ENCODE results near the gene CAPN10. TPM values are rescaled to one million over a fixed set of nuclear protein-coding genes. Genes with fewer than 3 reads are reported as not detected.
"Not testable (repeated sequence)": the region's sequence is repeated elsewhere in the genome, so short reads cannot be mapped to it uniquely, and the experiment has no call there.

The CAPN10 gene
- total RNA-seq, 1 donor from 2014 or later: 51.8 TPM

DNA sequence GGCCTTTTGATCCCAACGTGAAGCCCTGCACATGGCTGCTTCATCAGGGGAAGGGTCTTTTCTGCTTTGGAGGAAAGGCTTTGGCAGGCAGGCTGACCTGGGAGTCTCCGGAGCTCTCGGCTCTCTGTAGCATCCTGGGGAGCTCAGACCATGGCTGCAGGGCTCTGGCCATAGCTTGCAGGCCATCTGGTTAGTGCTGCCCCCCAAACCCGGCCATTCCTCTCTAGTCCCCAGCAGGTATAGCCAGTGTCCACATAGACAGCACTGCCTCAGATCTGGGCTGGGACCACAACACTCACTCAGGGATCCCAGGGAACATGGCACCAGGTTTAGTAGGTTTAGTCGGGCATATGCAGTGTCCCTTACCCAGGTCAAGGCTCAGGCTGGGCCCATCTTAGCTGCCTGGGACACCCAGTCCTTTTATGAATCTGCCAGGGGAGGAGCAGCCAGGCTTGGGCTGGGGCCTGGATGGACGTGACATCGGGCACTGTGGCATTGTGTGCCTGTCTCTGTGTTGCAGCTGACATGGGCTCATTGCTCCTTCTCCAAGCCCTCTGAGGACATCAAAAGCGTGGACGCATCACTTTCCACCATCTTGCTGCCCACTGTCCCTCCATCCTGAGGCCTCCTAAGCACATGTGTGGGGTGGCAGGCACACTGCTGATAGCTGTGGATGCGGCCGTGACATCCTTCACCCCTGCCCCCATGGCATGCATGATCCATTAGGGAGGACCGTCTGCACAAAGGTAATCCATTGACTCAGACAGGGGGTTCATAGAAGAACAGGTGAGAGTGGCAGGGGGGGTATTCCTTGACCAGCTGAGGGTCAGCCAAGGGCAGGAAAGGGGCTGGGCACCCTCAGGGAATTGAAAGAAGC, 19.6 kb downstream of the CAPN10 start:
- no peak for DNase-seq (ENCODE audit: missing footprints)
- ATAC-seq: no peak
- intact Hi-C loops (cut with DNase I): no loop called here

DNA sequence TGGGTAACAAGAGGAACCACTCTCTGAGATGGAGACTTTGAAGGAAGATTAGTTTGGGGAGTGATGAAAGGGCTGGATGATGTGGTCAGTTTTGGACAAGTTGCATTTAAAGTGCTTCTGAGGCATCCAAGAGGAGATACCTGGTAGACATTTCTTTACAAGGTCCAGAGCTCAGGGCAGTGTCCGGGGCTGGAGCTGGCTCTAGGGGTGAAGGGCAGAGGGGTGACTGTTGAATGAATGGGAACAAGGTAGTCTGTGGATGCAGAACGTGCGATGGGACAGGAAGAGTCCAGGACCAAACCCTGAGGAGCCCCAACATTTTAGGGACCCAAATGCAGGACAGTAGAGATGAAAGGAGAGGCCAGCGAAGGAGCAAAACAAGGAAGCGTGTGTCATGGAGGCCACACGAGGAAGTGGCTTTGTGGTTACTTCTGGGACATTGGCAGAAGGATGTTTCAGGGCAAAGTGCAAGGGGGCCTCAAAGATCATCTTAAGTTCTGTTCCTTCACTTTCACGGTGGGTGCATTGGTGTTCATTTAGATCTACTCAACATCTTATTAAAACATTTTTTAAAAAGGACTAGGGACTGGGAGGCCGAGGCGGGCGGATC, 25.2 kb downstream of the CAPN10 start:
- no peak for ATAC-seq

DNA sequence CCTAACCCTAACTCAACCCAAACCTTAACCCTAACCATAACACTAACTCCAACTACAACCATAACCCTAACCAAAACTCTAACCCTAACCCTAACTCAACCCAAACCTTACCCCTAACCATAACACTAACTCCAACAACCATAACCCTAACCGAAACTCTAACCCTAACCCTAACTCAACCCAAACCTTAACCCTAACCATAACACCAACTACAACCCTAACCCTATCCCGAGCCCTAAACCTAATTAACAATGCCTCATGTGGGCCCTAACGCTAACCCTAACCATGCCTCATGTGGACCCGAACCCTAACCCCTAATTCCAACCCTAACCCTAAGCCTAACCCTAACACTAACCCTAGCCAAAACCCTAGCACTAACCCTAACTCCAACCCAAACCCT, 27.2 kb downstream of the CAPN10 start:
- intact Hi-C loops (cut with DNase I): no loop called here
- DNase-seq (ENCODE audit: missing footprints) (no peak), ATAC-seq (no peak)

More for the DNA sequence above, 25.2 kb downstream of the CAPN10 start:
- peak; percentile 30 for DNase-seq (ENCODE audit: missing footprints)
- intact Hi-C loops (cut with DNase I): no loop called here

DNA sequence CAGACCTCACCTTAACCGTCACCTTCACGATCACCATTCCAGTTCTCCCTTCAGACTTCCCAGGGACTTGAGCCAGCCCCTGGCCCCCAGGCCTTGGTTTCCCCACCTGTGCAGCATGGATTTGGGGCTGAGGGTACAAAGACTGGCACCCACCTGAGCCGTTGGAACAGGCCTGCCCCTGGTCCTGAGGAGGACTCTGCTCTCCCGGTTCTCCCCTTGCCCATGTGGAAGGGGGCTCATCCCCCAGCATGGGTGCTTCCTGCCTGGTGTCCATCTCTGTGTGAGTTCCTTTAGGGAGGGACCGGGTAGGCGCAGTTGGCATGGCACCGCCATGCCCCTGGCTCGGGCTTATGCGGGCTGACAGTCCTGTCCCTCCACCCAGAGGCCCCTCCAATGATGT, 27.9 kb downstream of the CAPN10 start:
- intact Hi-C loops (cut with DNase I): no loop called here
- no peak for ATAC-seq
- DNase-seq (ENCODE audit: missing footprints): peak; percentile 17

DNA sequence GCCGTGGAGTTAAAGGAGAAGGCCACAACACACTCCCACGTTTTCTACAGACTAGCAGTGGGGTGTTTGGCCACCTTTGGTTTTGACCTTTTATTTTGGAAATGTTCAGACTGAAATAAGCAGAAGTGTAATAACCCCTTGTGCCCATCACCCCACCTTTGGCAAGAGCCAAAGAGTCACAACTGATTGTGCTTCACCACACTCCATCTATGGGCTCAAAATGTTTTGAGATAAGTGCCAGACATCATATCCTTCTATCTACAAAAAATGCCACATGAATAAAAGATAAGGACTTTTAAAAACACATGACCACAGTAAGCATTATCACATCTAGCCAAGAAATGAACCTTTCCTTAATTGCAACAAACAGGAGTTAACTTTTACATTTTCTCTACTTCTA, 28.9 kb downstream of the CAPN10 start:
- ATAC-seq (no peak), DNase-seq (ENCODE audit: missing footprints) (no peak)
- intact Hi-C loops (cut with DNase I): no loop called here

DNA sequence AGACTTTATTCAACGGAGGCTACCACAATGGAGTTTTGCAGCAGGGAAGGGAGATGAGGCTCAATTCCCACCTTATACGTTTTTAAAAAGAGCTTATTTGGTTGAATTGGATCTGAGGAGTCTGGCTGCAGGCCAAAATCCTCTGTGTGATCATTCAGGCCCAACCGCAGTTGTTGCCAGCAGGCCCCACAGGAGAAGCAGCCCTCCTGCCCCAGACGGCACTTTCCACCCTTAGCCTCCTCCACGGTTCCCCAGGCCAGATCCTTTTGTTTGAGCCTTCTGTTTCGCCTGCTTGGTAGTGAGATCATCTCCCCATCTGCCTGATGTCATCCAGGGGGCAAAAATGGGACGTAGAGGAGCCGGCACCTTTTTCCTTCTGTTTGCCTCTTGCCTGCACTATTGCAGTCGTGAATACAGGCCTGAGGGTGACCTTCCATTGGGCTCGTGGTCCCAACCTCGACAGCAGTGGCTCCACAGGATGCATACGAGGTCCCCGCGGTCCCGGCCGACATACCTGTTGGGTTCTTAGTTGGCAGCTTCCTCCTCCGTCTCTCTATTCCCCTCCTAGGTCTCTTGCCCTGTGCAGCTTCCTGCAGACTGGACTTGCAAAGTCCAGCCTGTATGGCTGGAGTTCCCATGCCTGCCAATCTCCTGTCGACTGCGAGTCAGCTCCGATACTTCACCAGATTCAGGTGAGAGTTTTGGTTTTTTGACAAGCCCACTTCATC, 29.4 kb downstream of the CAPN10 start:
- no peak for ATAC-seq
- intact Hi-C loops (cut with DNase I): no loop called here
- DNase-seq (ENCODE audit: missing footprints): peak; percentile 34

DNA sequence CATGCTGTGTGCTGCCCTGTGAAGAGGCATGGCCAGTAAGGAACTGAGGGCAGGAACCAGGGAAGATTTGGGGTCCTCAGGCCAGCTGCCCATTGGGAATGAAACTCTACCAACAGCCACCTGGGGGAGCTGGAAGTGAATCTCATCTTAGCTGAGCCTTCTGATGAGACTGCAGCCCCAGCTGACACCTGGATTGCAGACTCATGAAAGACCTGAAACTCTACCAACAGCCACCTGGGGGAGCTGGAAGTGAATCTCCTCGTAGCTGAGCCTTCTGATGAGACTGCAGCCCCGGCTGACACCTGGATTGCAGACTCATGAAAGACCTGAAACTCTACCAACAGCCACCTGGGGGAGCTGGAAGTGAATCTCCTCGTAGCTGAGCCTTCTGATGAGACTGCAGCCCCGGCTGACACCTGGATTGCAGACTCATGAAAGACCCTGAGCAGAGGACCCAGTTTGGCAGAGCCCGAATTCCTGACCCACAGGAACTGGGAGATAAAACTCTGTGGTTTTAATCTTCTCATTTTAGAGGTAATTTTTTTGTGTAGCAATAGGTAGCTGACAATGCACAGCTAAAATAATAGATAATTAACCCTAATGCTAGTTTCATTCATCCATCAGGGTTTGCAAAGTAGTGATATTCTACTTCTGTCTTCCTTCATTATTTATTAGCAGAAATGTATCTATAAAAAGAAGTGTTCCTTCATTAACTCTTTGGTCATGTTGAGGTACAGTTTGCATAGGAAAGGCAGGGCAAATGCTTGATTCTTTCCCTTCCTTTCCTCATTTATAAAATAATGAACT, 30.5 kb downstream of the CAPN10 start:
- DNase-seq (ENCODE audit: missing footprints): peak; percentile 4
- intact Hi-C loops (cut with DNase I); ATAC-seq: not testable (repeated sequence)

DNA sequence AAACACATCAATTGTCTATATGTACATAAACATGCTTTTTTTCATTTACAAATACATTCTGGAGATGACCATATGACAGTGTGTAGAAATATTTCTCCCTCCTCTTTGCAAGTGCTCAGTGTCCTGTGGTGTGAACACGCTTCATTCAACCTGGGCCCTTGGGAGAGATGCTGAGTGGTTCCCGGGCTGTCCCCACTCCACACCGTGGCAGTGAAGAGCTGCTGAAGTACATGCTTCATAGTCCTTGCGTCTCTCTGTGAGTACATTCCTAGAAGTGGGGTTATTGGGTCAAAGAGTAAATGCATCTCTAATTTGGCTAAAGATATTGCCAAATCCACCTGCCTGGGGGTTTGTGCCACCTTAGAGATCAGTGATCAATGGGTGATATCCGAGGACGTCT, 32.2 kb downstream of the CAPN10 start:
- DNase-seq (ENCODE audit: missing footprints): peak; percentile 13
- intact Hi-C loops (cut with DNase I): no loop called here

DNA sequence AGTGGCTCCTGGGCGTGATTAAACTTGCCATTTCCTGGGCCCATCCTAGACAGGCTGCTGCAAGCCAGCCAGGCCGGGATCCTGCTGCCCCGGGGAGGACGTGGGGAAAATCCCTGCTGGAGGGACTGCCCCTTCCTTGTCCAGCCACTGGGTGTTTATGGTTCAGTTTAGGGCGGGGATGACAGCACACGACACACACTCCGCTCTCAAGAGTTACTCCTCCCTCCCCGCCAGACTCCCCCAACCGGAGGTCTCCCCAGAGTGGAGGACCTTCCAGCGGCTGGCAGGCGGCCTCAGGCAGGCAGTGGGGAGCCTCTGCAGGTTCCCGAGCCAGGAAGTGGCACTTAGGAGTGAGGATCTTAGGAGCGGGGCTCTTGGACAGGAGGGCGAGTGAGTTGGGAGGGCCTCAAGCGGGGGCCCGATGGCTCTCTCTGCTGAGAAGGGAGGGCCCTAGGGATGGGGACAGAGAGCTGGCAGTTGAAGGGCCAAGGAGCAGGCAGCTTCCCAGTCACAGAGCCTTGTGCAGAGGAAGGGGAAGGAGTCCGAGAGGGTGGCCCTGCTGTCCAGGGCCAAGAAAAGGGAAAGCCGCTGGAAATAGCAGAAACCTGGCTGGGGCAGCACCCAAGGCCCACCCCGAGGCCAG, 33.1 kb downstream of the CAPN10 start:
- intact Hi-C loops (cut with DNase I): no loop called here
- no peak for ATAC-seq
- peak; percentile 44 for DNase-seq (ENCODE audit: missing footprints)

More for the DNA sequence above, 32.2 kb downstream of the CAPN10 start:
- no peak for ATAC-seq

DNA sequence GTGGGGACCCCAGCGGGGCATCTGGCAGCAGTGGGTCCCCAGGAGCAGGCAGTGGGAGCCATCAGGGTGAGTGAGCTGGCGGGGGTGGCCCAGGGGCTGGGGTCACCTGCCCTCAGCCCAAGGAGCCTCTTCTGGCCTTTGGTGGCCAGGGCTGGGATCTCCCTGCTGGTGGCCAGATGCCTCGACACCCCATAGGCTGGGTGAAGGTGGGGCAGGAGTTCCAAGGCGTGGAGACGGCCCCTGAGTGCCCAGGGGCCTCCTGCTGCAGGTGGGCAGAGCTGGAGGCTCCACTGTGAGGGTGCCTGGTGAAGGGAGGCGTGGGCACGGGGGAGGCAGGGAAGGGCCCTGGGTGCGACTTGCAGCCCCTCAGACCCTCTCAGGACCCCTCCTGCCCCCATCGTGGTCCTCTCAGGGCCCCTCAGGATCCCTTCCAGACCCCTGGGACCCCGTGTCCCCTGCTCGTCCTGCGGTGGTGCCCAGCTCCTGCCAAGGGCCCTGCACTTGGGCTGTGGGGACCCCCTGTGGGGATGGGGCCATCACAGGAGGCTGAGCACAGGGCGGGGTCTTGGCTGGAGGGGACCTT, 33.7 kb downstream of the CAPN10 start:
- DNase-seq (ENCODE audit: missing footprints) (peak; percentile 44), ATAC-seq (no peak)
- intact Hi-C loops (cut with DNase I): no loop called here

DNA sequence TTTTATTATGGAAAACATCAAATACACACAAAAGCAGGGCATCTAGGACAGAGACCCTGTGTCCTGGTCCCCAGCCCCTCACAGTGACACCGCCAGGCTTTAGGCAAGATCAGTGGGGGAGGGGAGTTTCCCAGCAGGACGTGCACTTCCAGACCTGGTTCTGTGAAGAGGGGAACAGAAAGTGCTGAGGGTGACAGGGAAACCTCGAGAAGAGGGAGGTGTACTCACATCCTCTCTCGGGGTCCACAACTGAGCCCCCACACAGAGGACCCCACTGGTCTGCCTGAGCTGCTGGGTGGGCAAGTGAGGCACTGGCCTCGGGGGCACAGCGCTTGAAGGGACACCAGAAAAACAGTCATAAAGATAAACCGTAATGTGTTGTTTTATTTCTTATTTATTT, 34.3 kb downstream of the CAPN10 start:
- intact Hi-C loops (cut with DNase I): no loop called here
- DNase-seq (ENCODE audit: missing footprints) (peak; percentile 5), ATAC-seq (no peak)

DNA sequence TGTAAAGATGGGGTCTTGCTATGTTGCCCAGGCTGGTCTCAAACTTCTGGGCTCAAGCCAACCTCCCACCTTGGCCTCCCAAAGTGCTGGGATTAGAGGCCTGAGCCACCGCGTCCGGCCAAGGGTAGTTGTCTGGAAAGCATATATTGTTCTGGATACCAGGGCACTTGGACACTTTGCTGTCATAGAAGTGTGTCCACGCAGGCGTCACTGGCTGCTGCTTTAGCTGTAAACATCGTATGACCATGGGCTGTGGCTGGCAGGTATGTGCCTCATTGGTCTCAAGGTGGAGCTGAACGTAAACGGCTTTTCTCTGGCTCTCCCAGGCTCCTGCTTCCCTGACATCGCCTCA, 35.5 kb downstream of the CAPN10 start:
- intact Hi-C loops (cut with DNase I): no loop called here
- DNase-seq (ENCODE audit: missing footprints): peak; percentile 28
- ATAC-seq: no peak

DNA sequence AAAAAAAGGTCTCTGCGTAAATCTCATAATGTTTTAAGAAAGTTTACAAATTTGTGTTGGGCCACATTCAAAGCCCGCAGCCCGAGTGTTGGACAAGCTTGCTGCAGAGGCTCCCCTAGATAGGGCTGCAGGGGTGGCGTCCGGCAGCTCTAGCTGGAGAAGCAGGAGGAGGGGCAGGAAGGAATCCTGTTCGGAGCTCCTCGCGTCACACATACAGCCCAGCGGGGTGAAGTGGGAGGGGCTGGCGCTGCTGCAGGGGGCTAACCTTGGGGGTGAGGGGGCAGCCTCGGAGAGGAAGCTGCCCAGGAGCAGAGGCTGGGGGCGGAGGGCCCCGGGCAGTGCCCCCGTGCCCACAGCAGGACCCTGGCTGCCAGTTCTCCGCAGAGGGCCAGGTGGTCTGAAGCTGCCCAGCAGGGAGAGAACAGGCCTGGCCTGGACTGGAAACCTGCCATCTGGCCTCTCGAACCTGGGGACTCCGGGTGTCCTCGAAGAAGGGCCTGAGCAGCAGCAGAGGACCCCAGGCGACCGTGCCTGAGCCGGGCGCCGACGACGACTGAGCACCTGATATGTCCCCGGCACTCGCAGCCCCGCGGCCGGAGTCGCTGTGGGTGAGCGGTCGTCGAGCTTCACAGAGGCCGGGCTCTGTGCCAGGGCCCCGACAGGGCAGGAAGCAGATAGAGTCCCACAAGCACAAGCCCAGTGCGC, 36.1 kb downstream of the CAPN10 start:
- intact Hi-C loops (cut with DNase I): no loop called here
- DNase-seq (ENCODE audit: missing footprints) (peak; percentile 66), ATAC-seq (no peak)

DNA sequence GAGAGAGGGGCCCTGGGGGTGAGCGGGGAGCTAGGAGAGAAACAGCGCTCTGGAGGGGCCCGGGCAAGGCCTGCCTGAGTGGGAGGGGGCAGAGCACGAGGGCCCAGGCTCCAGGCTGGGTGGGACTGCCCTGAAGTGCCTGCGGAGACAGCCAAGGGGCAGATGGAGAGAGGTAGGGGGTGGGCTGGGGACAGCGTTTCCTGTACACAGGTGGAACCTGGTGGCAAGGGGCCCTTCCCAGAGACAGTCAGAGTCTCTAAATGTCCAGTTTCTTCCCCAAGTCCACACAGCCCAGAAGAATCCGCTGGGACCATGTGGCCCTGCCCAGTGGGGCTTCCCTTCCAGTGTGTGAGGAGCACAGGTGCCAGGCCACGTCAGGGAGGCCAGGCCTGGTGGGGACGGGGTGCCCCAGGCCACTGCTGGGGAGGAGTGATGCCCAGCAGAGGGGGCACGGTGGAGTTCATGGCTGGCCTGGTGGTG, 37.0 kb downstream of the CAPN10 start:
- intact Hi-C loops (cut with DNase I): no loop called here
- no peak for ATAC-seq
- peak; percentile 45 for DNase-seq (ENCODE audit: missing footprints)

DNA sequence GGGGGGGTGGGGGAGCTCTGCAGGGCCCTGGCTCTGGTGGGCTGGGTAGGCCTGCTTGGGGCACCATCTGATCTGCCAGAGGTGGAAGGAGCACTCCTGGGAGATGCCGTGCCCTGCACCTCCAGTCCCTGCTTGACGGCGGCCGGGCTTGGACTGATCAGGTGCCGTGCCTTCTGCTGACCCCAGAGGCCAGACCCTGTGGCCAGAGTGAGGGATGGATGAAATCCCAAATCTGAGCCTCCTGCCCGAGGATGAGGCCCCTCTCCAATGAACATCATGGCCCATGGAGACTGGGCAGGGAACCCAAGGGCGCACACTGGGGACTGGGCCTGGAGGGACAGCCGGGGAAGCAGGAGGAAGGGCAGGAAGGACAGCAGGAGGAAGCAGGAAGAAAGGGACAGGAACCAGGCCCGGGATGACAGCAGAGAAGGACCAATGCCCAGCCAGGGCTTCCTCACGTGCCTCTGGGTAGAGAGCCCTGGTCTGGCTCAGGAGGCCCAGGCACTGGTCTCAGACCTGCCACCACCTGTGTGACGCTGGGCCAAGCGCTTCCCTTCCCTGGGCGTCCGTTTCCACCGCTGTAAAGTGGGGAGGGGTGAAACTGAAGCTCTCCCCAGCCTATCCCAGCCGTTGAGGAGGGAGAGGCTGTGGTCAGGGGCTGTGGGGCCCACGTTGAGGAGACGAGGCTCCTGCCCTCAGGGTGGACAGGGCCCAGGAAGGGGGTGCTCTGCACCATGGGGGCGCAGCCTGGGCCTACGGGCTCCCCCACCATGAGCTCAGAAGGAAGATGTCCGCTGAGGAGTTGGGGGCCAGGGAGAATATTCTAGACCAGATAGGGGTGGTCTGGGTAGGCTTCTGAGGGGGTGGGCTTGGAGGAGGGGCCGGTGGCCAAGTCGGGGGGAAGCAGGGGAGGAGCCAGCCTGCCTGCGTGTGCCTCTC, 37.7 kb downstream of the CAPN10 start:
- DNase-seq (ENCODE audit: missing footprints) (peak; percentile 53), ATAC-seq (no peak)
- intact Hi-C loops (cut with DNase I): no loop called here

DNA sequence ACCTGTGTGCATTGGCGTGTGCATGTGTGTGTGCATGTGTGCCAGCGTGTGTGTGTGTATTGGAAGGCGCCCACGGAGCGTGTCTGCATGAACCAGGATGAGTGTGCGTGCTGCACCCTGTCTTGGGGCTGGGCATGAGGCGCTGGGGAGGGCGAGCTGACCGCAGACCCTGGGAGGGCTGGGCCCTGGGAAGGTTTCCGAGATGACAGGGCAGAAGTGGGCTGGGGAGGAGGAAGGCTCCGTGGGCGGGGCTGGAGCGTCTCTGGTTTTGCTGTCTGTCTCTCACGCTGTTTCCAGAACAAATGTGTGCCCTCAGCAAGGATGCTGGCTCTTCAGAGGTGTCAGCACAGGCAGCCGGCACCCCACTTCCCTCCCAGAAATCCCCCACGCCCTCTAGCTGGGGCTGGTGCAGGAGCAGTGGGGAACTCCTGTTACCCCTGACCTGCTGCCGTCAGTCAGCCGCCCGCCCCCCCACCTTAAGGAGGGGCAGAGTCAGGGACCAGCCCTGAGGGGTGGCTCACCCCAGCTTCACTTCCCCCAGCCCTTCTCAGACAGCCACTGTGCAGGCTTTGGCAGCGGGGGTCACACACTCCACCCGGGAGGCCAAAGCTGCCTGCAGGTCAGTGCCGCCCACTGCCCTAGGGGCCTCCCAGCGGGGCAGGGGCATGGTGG, 38.6 kb downstream of the CAPN10 start, which contains the start of gene GPR35:
TSS of gene GPR35 (plus strand) at position 531 of the 672 bp plus-strand sequence. CDS start 4,473 bp downstream, outside the sequence.
- intact Hi-C loops (cut with DNase I): no loop called here
- ATAC-seq (no peak), DNase-seq (ENCODE audit: missing footprints) (peak; percentile 81)

Data from Right ventricle myocardium inferior (tissue), 1 donor.